Left renal pelvis (tissue), 4 donors: ENCODE data around the gene ASTE1. TPM values are rescaled to one million over a fixed set of nuclear protein-coding genes. Genes with fewer than 3 reads are reported as not detected.
"Not testable (repeated sequence)": the region's sequence is repeated elsewhere in the genome, so short reads cannot be mapped to it uniquely, and the experiment has no call there.

ENCODE experiments used
- DNase-seq, 4 donors: peaks; one replicate each; pipeline ENCODE4 v3.0.0-alpha.2; 2013; ENCODE audit warnings: low read depth in 4 of 4, low spot score in 3 of 4
- polyA plus RNA-seq, 4 donors: library from polyadenylated mRNA; unstranded; fragments of 120-200 nt; gene quantifications; one replicate each; pipeline ENCODE4 v1.2.1, GENCODE V29; 2013; ENCODE audit not compliant: insufficient read length in 4 of 4

ASTE1 gene
- 10 to 100 TPM; 12.8 to 15.9 (median 13.9) TPM for polyA plus RNA-seq

- DNase-seq = peak; percentile 75 to 79 (median 77)
Observed at GRCh38 chr3:131026321-131027151, at the start of gene ASTE1, which contains the start of gene NEK11. ASTE1 (minus strand) TSS chr3:131026825; CDS start chr3:131025306, 1,519 bp downstream. NEK11 (plus strand) TSS chr3:131026877; CDS start chr3:131029709, 2,832 bp downstream.

GRCh38 chr3:131075632-131076328, 49.2 kb upstream of the ASTE1 start:
- DNase-seq = no peak

- DNase-seq = peak in 2 of 4 donors; percentile 12
Observed at GRCh38 chr3:131072845-131073244, 46.2 kb upstream of the ASTE1 start.

GRCh38 chr3:131072099-131072559, 45.5 kb upstream of the ASTE1 start:
- DNase-seq = no peak

GRCh38 chr3:131067983-131068382, 41.4 kb upstream of the ASTE1 start:
- no peak for DNase-seq

GRCh38 chr3:131053043-131053859, 26.6 kb upstream of the ASTE1 start:
- no peak for DNase-seq

- no peak for DNase-seq
Observed at GRCh38 chr3:131050001-131050400, 23.4 kb upstream of the ASTE1 start.

GRCh38 chr3:131048030-131048429, 21.4 kb upstream of the ASTE1 start:
- DNase-seq = no peak

GRCh38 chr3:131047582-131047981, 21.0 kb upstream of the ASTE1 start:
- no peak for DNase-seq

- not testable (repeated sequence) for DNase-seq
Observed at GRCh38 chr3:131042271-131042985, 15.8 kb upstream of the ASTE1 start.

GRCh38 chr3:131038326-131038725, 11.7 kb upstream of the ASTE1 start:
- no peak for DNase-seq

GRCh38 chr3:131036986-131037385, 10.4 kb upstream of the ASTE1 start:
- no peak for DNase-seq

- DNase-seq = no peak
Observed at GRCh38 chr3:131036200-131036816, 9.7 kb upstream of the ASTE1 start.

GRCh38 chr3:131033480-131034080, 7.0 kb upstream of the ASTE1 start:
- peak in 1 of 4 donors; percentile 19 for DNase-seq

GRCh38 chr3:131031660-131032059, 5.0 kb upstream of the ASTE1 start:
- DNase-seq = no peak

- DNase-seq = no peak
Observed at GRCh38 chr3:131028844-131029243, 2.2 kb upstream of the ASTE1 start.

- no peak for DNase-seq
Observed at GRCh38 chr3:131025539-131025938, 1.1 kb downstream of the ASTE1 start.

- DNase-seq = no peak
Observed at GRCh38 chr3:131020122-131020693, 6.4 kb downstream of the ASTE1 start.

- no peak for DNase-seq
Observed at GRCh38 chr3:131018970-131019369, 7.7 kb downstream of the ASTE1 start.
